H1 (cell line): Measurements from ENCODE around the gene CTXN2. TPM values are rescaled to one million over a fixed set of nuclear protein-coding genes. Genes with fewer than 3 reads are reported as not detected.

ENCODE experiments used
- CTCF ChIA-PET: fragments of 300-600 bp; sonication (Branson Sonifier 250); formaldehyde crosslinking; loops from one replicate; lab custom pipeline; 2021; ENCODE audit not compliant: partially characterized antibody; lab: Charles Lee
- POLR2A ChIA-PET: fragments of 300-600 bp; sonication (Branson Sonifier 250); formaldehyde crosslinking; loops from one replicate; lab custom pipeline; 2021; ENCODE audit warnings: inconsistent platforms; ENCODE audit not compliant: partially characterized antibody; lab: Charles Lee
- DNase-seq, 2 experiments: peaks; one replicate each; pipeline versions ENCODE4 v3.0.0 to v3.0.0-alpha.2; 2010 to 2022; ENCODE audit warnings: low spot score in 2 of 2, low read depth in 1 of 2, mixed read lengths in 1 of 2
- FAIRE-seq: peaks from 2 replicates; lab custom pipeline; 2011; peaks lifted over from hg19 to GRCh38; lab: Jason Lieb, UNC
- H2AFZ ChIP-seq: 2 replicates; pipeline ENCODE4 v1.8.1; 2012; ENCODE audit warnings: low read length, inconsistent platforms
- H2AK5ac ChIP-seq: 2 replicates; pipeline ENCODE4 v1.6.1; 2013; ENCODE audit warnings: low read depth, low read length
- H2BK120ac ChIP-seq: replicated peaks from 2 replicates; pipeline ENCODE3; 2013; ENCODE audit warnings: low read depth, low read length, inconsistent platforms
- H2BK12ac ChIP-seq: 2 replicates; pipeline ENCODE4 v1.6.1; 2013; ENCODE audit warnings: low read depth, low read length
- H2BK15ac ChIP-seq: 2 replicates; pipeline ENCODE4 v1.6.1; 2013; ENCODE audit warnings: low read length
- H2BK20ac ChIP-seq: 2 replicates; pipeline ENCODE4 v1.6.1; 2013; ENCODE audit warnings: low read length
- H2BK5ac ChIP-seq: 2 replicates; pipeline ENCODE4 v1.6.1; 2013; ENCODE audit warnings: low read depth, low read length
- H3K14ac ChIP-seq: 2 replicates; pipeline ENCODE4 v1.6.1; 2013; ENCODE audit warnings: inconsistent platforms; ENCODE audit not compliant: insufficient read length
- H3K18ac ChIP-seq: 2 replicates; pipeline ENCODE4 v1.6.1; 2013; ENCODE audit warnings: low read length; ENCODE audit errors: extremely low read depth
- H3K23ac ChIP-seq: 2 replicates; pipeline ENCODE4 v1.6.1; 2013; ENCODE audit warnings: inconsistent platforms; ENCODE audit not compliant: insufficient read length
- H3K23me2 ChIP-seq: 2 replicates; pipeline ENCODE4 v1.6.1; 2013; ENCODE audit warnings: low read depth, low read length
- H3K27ac ChIP-seq: 2 replicates; pipeline ENCODE4 v1.6.1; 2011; ENCODE audit warnings: low read depth, low read length, inconsistent platforms
- H3K27me3 ChIP-seq, 4 experiments: replicated peaks in 1 of 4; 1 replicate in 1 of 4; 2 replicates in 3 of 4; pipeline versions ENCODE4 v1.6.1 to v1.8.1; 2011 to 2013; ENCODE audit warnings: low read length in 3 of 4, mild to moderate bottlenecking in 3 of 4, inconsistent platforms in 2 of 4, mixed read lengths in 2 of 4, moderate library complexity in 1 of 4; ENCODE audit not compliant: control insufficient read depth in 3 of 4, insufficient read depth in 3 of 4; ENCODE audit errors: extremely low read depth in 1 of 4
- H3K36me3 ChIP-seq, 4 experiments: 2 replicates each; pipeline versions ENCODE4 v1.6.1 to v1.8.1; 2011 to 2013; ENCODE audit warnings: mild to moderate bottlenecking in 4 of 4, low read length in 3 of 4, moderate library complexity in 2 of 4, control low read depth in 1 of 4, inconsistent platforms in 1 of 4; ENCODE audit not compliant: insufficient read depth in 4 of 4, control insufficient read depth in 2 of 4
- H3K4ac ChIP-seq: replicated peaks from 2 replicates; pipeline ENCODE3; 2013; ENCODE audit warnings: low read length, low read depth, mixed read lengths, inconsistent platforms; ENCODE audit not compliant: insufficient read length
- H3K4me1 ChIP-seq, 4 experiments: replicated peaks in 1 of 4; 1 replicate in 1 of 4; 2 replicates in 3 of 4; pipeline versions ENCODE4 v1.6.1 to v1.8.1; 2011 to 2013; ENCODE audit warnings: low read length in 3 of 4, inconsistent platforms in 2 of 4, mixed read lengths in 1 of 4; ENCODE audit not compliant: insufficient read depth in 4 of 4, control insufficient read depth in 3 of 4
- H3K4me2 ChIP-seq, 2 experiments: 2 replicates each; pipeline versions ENCODE4 v1.6.1 to v1.8.1; 2011 to 2013; ENCODE audit warnings: low read depth in 2 of 2, low read length in 2 of 2, control low read depth in 1 of 2, inconsistent platforms in 1 of 2, mild to moderate bottlenecking in 1 of 2; ENCODE audit not compliant: insufficient read depth in 1 of 2
- H3K4me3 ChIP-seq, 4 experiments: fragments of 200-600, 300-600 bp in 1 of 4; sonication (generic), shearing (Covaris generic), sonication (Bioruptor Twin) in 1 of 4; 2 replicates each; pipeline versions ENCODE4 v1.5.1 to v1.8.1; 2011 to 2016; ENCODE audit warnings: low read length in 4 of 4, low read depth in 3 of 4, control low read depth in 2 of 4, inconsistent platforms in 2 of 4, mild to moderate bottlenecking in 2 of 4, mixed read lengths in 1 of 4, moderate library complexity in 1 of 4; ENCODE audit not compliant: insufficient read depth in 2 of 4; ENCODE audit errors: extremely low read depth in 1 of 4
- H3K56ac ChIP-seq: replicated peaks from 2 replicates; pipeline ENCODE3; 2013; ENCODE audit warnings: low read depth, mild to moderate bottlenecking, mixed read lengths, low read length, inconsistent platforms; ENCODE audit not compliant: insufficient read length
- H3K79me1 ChIP-seq: 2 replicates; pipeline ENCODE4 v1.6.1; 2013; ENCODE audit warnings: low read depth, low read length, control low read depth
- H3K79me2 ChIP-seq, 2 experiments: 2 replicates each; pipeline versions ENCODE4 v1.6.1 to v1.8.1; 2012 to 2013; ENCODE audit warnings: low read length in 2 of 2, mild to moderate bottlenecking in 2 of 2, inconsistent platforms in 1 of 2; ENCODE audit not compliant: insufficient read depth in 2 of 2, control insufficient read depth in 1 of 2
- H3K9ac ChIP-seq, 4 experiments: replicated peaks in 1 of 4; 1 replicate in 1 of 4; 2 replicates in 3 of 4; pipeline versions ENCODE4 v1.6.1 to v1.8.1; 2011 to 2013; ENCODE audit warnings: low read depth in 3 of 4, low read length in 3 of 4, control low read depth in 2 of 4, mild to moderate bottlenecking in 2 of 4, moderate library complexity in 2 of 4, inconsistent platforms in 1 of 4; ENCODE audit errors: extremely low read depth in 1 of 4
- H3K9me3 ChIP-seq, 2 experiments: 2 replicates each; pipeline versions ENCODE4 v1.6.1 to v1.8.1; 2012 to 2013; ENCODE audit warnings: mild to moderate bottlenecking in 2 of 2, moderate library complexity in 2 of 2, control low read depth in 1 of 2, inconsistent platforms in 1 of 2, low read depth in 1 of 2, low read length in 1 of 2, mixed read lengths in 1 of 2; ENCODE audit not compliant: insufficient read depth in 2 of 2
- H4K20me1 ChIP-seq, 2 experiments: replicated peaks in 1 of 2; 2 replicates each; pipeline versions ENCODE3 to v1.8.1; 2011 to 2013; ENCODE audit warnings: inconsistent platforms in 2 of 2, low read length in 2 of 2, mild to moderate bottlenecking in 1 of 2; ENCODE audit not compliant: insufficient read depth in 2 of 2, control insufficient read depth in 1 of 2
- H4K5ac ChIP-seq: 2 replicates; pipeline ENCODE4 v1.6.1; 2013; ENCODE audit warnings: low read length, low read depth, mixed read lengths, inconsistent platforms; ENCODE audit not compliant: insufficient read length
- H4K8ac ChIP-seq: 2 replicates; pipeline ENCODE4 v1.8.0; 2013; ENCODE audit warnings: mild to moderate bottlenecking, moderate library complexity, low read length, inconsistent platforms; ENCODE audit not compliant: insufficient read depth; ENCODE audit errors: extremely low read depth
- H4K91ac ChIP-seq: replicated peaks from 2 replicates; pipeline ENCODE3; 2013; ENCODE audit warnings: low read length, mixed read lengths, inconsistent platforms; ENCODE audit not compliant: insufficient read length
- BRCA1 ChIP-seq: IDR thresholded peaks from 2 replicates; pipeline ENCODE4 v1.6.1; 2012; ENCODE audit warnings: low read depth, low read length, improper control_type of control experiment
- FOSL1 ChIP-seq: IDR thresholded peaks from 2 replicates; pipeline ENCODE4 v1.6.1; 2011; ENCODE audit warnings: mild to moderate bottlenecking, low read depth, low read length, moderate library complexity; ENCODE audit not compliant: insufficient read depth
- HDAC2 ChIP-seq, 2 experiments: fragments of 300-600 bp in 1 of 2; sonication (generic) in 1 of 2; IDR thresholded peaks; 2 replicates each; pipeline ENCODE4 v1.6.1; 2011 to 2012; ENCODE audit warnings: low read depth in 2 of 2, low read length in 2 of 2, mild to moderate bottlenecking in 2 of 2, moderate library complexity in 2 of 2, borderline replicate concordance in 1 of 2, inconsistent platforms in 1 of 2
- HDAC6 ChIP-seq: IDR thresholded peaks from one replicate; pipeline ENCODE4 v1.7.1; 2012; ENCODE audit warnings: low read depth, mild to moderate bottlenecking, inconsistent platforms, low read length, moderate library complexity
- NRF1 ChIP-seq: IDR thresholded peaks from 2 replicates; pipeline ENCODE4 v1.6.1; 2011; ENCODE audit warnings: mild to moderate bottlenecking, low read depth, low read length, improper control_type of control experiment
- WGBS, 2 experiments: shearing (Covaris generic) in 1 of 2; methylation state at CpG; one replicate each; pipeline versions ENCODE4 v1.1.6 to v1.1.7; 2013 to 2015; ENCODE audit warnings: low lambda C conversion rate in 2 of 2, mixed read lengths in 2 of 2, inconsistent platforms in 1 of 2, low coverage in 1 of 2, missing lambda C conversion rate in 1 of 2; ENCODE audit not compliant: insufficient replicate concordance in 2 of 2, insufficient coverage in 1 of 2, insufficient read length in 1 of 2; ENCODE audit errors: extremely low coverage in 1 of 2, missing lambda C conversion rate in 1 of 2; 5-methylcytosine and 5-hydroxymethylcytosine counted together
- polyA plus RNA-seq, 7 experiments: library from polyadenylated mRNA; depleted of rRNA in 3 of 7; stranded (reverse) in 5 of 7; unstranded in 2 of 7; fragments of >200 nt in 5 of 7; fragments of 200-250 nt in 2 of 7; gene quantifications; 1 replicate in 5 of 7; 2 replicates in 1 of 7; 4 replicates in 1 of 7; pipeline versions ENCODE4 v1.2.1 to v1.2.3, GENCODE V29; 2011 to 2013; ENCODE audit warnings: missing spikeins in 2 of 7, mixed read lengths in 2 of 7
- total RNA-seq: library from RNA; stranded (reverse); fragmentation: NEBNext Ultra II Directional; extraction: Animal tissue kit (Norgen Biotek cat#: 25700); gene quantifications from 2 replicates; pipeline ENCODE4 v1.2.1, GENCODE V29; 2021
- TF ChIP-seq, protein P1 (sequence below): IDR thresholded peaks from 2 replicates; pipeline ENCODE4 v1.6.1; 2012; ENCODE audit warnings: low read length, inconsistent platforms

The CTXN2 gene
- total and polyA plus RNA-seq, 2 of the 8 experiments (the other 6 are each of a cell fraction or from before 2014, with no cell fraction given), result 0.08 TPM; not detected in 1

DNA sequence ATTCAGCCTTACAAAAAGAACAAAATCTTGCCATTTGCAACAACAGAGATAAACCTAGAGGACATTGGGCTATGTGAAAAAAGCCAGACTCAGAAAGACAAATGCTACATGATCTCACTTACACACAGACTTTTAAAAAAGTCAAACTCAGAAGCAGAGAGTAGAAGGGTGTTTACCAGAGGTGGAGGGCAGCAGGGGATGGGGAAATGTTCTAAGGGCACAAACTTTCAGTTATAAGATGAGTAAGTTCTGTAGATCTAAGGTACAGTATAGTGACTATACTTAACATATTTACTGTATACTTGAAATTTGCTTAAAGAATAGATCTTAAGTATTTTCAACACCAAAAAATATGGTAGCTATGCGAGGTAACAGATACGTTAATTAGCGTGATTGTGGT, 16.3 kb upstream of the CTXN2 start:
- no peak overlapping the region for H2BK5ac ChIP-seq
- no peak overlapping the region for H3K14ac ChIP-seq
- no peak overlapping the region for H2BK120ac ChIP-seq
- no peaks in the 10 kb centered on the region for H3K36me3 ChIP-seq
- no peak overlapping the region for H2AFZ ChIP-seq
- H4K20me1 ChIP-seq, result no peaks in the 10 kb centered on the region
- no peak overlapping the region for H4K5ac ChIP-seq
- 92% methylated on average over 3 of the region's 3 CpGs; no CpG with 5 or more reads in 1 of the 2 experiments for WGBS, 2 experiments
- peaks cover 9 to 75% of the 10 kb centered on the region in 2 experiments; a peak in 3 of 4 replicates for H3K79me2 ChIP-seq
- no peak overlapping the region for H2AK5ac ChIP-seq
- FAIRE-seq, result no peak
- no peaks in the 10 kb centered on the region for H3K27me3 ChIP-seq
- H2BK15ac ChIP-seq, result no peak overlapping the region
- DNase-seq, result no peak
- H3K4me2 ChIP-seq, result 0 out of 4 replicates have a peak overlapping the region, but pooled peaks of 1 of the 2 experiments have one; percentile 20
- H3K56ac ChIP-seq, result no peak overlapping the region
- H2BK20ac ChIP-seq, result no peak overlapping the region
- no peaks in the 10 kb centered on the region for H3K9me3 ChIP-seq
- POLR2A ChIA-PET, result interaction anchor here (1.0 kb wide), 1 partner anchor 162 kb away, joined by 3 read pairs; no protein-coding TSS in a partner anchor
- CTCF ChIA-PET, result interaction anchor here (0.7 kb wide), 1 partner anchor 13 kb away, joined by 3 read pairs; no protein-coding TSS in a partner anchor
- H3K23me2 ChIP-seq, result no peaks in the 10 kb centered on the region
- H3K4me1 ChIP-seq, result peaks cover 0 to 13% (median 1%) of the 10 kb centered on the region in 4 experiments; a peak in 2 of 7 replicates
- H3K18ac ChIP-seq, result no peak overlapping the region
- H3K79me1 ChIP-seq, result peaks cover 2% of the 10 kb centered on the region; the same call in 1 of the 2 replicates
- H2BK12ac ChIP-seq, result no peak overlapping the region
- H3K4me3 ChIP-seq, result no peak overlapping the region
- H3K27ac ChIP-seq, result no peak overlapping the region
- H3K9ac ChIP-seq, result no peak overlapping the region
- no peak overlapping the region for H3K4ac ChIP-seq
- no peak overlapping the region for H4K8ac ChIP-seq
- H4K91ac ChIP-seq, result no peak overlapping the region
- no peak overlapping the region for H3K23ac ChIP-seq
- TF ChIP-seq NRF1 (no peak), HDAC2 (IDR thresholded peaks at IDR 0.05; ENCODE audit: borderline replicate concordance in 1 of 2, low read depth in 2 of 2, low read length in 2 of 2) (no peak), FOSL1 (no peak), HDAC6 (no peak), BRCA1 (no peak)
- TF ChIP-seq, protein P1, sequence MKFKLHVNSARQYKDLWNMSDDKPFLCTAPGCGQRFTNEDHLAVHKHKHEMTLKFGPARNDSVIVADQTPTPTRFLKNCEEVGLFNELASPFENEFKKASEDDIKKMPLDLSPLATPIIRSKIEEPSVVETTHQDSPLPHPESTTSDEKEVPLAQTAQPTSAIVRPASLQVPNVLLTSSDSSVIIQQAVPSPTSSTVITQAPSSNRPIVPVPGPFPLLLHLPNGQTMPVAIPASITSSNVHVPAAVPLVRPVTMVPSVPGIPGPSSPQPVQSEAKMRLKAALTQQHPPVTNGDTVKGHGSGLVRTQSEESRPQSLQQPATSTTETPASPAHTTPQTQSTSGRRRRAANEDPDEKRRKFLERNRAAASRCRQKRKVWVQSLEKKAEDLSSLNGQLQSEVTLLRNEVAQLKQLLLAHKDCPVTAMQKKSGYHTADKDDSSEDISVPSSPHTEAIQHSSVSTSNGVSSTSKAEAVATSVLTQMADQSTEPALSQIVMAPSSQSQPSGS, result no peak
